GM12873 (cell line): ENCODE measurements around the gene RPLP2.

Experiments
- TF ChIP-seq, protein P1 (sequence below): IDR thresholded peaks from 2 replicates; pipeline ENCODE4 v1.5.1; 2012; ENCODE audit warnings: low read depth, mild to moderate bottlenecking, moderate library complexity, low read length, control low read depth; ENCODE audit not compliant: insufficient read depth; ENCODE audit errors: missing control alignments

The RPLP2 gene

GRCh38 chr11:799641-800316 lies 10.0 kb upstream of the RPLP2 start:
- TF ChIP-seq, protein P1, sequence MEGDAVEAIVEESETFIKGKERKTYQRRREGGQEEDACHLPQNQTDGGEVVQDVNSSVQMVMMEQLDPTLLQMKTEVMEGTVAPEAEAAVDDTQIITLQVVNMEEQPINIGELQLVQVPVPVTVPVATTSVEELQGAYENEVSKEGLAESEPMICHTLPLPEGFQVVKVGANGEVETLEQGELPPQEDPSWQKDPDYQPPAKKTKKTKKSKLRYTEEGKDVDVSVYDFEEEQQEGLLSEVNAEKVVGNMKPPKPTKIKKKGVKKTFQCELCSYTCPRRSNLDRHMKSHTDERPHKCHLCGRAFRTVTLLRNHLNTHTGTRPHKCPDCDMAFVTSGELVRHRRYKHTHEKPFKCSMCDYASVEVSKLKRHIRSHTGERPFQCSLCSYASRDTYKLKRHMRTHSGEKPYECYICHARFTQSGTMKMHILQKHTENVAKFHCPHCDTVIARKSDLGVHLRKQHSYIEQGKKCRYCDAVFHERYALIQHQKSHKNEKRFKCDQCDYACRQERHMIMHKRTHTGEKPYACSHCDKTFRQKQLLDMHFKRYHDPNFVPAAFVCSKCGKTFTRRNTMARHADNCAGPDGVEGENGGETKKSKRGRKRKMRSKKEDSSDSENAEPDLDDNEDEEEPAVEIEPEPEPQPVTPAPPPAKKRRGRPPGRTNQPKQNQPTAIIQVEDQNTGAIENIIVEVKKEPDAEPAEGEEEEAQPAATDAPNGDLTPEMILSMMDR, result no peak

GRCh38 chr11:800473-800872 lies 9.3 kb upstream of the RPLP2 start:
- TF ChIP-seq, protein P1, result no peak

DNA sequence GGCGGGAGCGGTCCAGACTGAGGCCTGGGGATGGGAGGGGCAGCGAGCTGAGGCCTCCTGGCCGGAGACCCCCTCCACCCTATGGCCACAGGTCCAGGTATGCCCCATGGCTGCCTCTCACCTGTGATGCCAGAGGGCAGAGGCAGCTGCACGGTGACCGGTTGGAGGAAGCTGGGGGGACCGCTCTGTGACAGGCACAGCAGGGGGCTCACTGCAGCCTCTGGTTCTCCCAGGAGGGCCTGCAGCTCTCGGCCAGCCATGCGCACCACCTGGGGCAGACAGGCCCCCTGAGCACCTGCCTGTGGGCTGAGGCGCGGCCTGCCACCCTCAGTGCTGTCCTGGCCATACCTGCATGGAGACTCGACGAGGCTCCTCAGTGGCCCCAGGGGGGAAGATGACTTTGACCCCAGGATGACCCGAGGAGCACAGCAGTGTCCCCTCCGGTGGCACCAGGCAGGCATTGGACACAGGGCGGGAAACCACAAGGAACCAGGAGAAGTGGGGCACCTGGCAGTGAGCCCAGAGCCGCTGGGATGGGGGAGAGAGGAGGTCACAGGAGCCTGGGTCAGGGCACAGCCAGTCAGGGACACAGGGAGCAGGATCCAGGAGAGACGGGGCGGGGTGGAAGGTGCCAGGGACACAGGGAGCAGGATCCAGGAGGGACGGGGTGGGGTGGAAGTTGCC lies 8.5 kb upstream of the RPLP2 start:
- TF ChIP-seq, protein P1, result no peak

DNA sequence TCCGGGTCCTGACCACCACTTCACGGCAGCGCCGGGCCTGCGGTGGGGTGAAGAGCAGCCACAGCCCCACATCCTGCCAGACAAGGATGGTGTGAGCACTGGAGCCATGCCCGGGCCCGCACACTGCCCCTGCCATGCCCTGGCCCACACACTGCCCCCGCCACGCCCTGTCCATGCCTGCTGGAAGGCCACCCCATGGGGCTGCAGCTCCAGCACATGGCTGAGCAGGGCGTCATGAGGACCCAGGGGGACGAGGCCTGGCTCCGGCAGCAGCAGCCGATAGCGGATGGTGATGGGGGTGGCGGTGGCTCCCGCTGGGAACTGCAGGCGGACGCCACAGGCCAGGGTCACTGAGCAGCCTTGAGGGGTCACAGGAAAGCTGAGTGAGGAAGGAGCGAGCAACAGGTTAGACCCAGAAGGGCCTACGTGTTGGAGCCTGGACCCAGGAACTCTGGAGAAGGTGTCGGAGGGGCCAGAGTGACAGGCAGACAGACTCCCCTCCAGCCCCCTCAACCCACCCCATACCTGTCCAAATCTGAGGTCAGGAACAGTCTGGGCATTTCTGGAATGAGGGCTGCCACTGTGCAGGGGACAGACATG lies 7.6 kb upstream of the RPLP2 start:
- TF ChIP-seq, protein P1, result no peak

DNA sequence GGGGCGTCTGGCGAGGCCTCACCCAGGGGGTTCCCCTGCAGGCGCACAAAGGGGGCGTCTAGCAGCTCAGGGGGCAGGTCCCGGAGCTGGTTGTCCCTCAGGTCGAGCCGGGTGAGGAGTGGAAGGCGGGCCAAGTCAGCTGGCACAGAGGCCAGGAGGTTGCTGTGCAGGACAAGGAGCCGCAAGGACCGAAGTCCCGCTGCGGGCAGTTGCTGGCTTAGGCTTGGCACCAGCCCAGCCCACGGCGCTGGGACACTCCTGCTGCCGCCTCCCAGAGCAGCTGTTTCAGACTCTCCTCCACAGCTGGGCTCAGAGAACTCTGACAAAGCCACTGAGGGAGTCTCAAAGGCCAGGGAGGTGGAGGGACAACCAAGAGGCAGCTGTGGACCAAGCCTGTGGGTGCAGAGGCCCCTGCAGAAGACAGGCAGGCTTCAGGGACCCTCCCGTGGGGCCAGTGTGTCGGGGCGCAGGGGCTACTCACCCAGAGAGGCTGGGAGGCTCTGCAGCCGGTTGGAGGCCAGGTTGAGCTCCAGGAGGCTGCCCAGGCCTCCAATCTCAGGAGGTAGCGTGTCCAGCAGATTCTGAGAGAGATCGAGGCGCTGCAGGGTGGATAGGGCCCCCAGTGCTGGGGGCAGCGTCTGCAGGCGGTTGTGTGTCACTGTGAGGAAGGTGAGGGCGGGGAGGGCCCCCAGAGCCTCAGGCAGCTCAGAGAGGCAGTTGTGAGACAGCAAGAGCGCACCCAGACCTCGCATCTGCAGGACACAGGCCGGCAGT lies 6.9 kb upstream of the RPLP2 start:
- TF ChIP-seq, protein P1, result no peak

DNA sequence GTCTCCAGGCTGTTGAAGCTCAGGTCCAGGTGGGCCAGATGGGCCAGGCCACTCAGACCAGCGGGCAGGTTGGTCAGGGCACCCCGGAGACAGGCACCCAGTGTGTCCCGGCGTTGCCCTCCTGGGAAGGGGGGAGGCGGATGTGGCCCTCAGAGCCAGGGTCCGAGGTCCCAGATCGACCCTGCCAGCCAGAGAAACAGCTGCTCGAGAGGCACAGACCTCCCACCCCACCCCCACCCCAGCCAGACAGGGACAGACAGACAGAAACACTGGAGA lies 6.4 kb upstream of the RPLP2 start:
- TF ChIP-seq, protein P1, result no peak
